HEK293 (cell line): Measurements from ENCODE around the gene KRTAP9-7.

Experiments
- CTCF ChIA-PET: fragments of 350-600 bp; formaldehyde crosslinking; extraction: SDS; loops from one replicate; lab custom pipeline; 2021; ENCODE audit warnings: antibody characterized with exemption; lab: Yijun Ruan, JAX
- POLR2A ChIA-PET: fragments of 300-600 bp; formaldehyde crosslinking; extraction: SDS; loops from one replicate; lab custom pipeline; 2020; ENCODE audit warnings: antibody characterized with exemption, inconsistent platforms; lab: Yijun Ruan, JAX
- H3K27ac ChIP-seq: fragments of 200-500 bp; sonication (Bioruptor generic); 2 replicates; pipeline ENCODE4 v1.5.1; 2014; ENCODE audit warnings: low read depth, low read length, control low read depth, inconsistent platforms; ENCODE audit errors: extremely low read depth
- H3K36me3 ChIP-seq, 2 experiments: fragments of 200-500 bp in 1 of 2; sonication (Bioruptor generic) in 1 of 2; 1 replicate in 1 of 2; 2 replicates in 1 of 2; pipeline ENCODE4 v1.5.1; 2014 to 2017; ENCODE audit warnings: inconsistent platforms in 2 of 2, low read length in 2 of 2; ENCODE audit not compliant: control insufficient read depth in 2 of 2, insufficient read depth in 1 of 2
- H3K4me1 ChIP-seq: fragments of 200-500 bp; sonication (Bioruptor generic); 2 replicates; pipeline ENCODE4 v1.5.1; 2014; ENCODE audit warnings: mild to moderate bottlenecking, low read length, inconsistent platforms; ENCODE audit not compliant: control insufficient read depth, insufficient read depth
- H3K4me3 ChIP-seq: 2 replicates; pipeline ENCODE4 v1.5.1; 2011; ENCODE audit warnings: low read depth, mild to moderate bottlenecking, control low read depth, low read length, moderate library complexity
- H3K9me3 ChIP-seq: fragments of 200-500 bp; sonication (Bioruptor generic); 2 replicates; pipeline ENCODE4 v1.5.1; 2014; ENCODE audit warnings: low read depth, low read length, inconsistent platforms; ENCODE audit not compliant: control insufficient read depth, insufficient read depth
- EGR2 ChIP-seq: fragments of 450-650 bp; formaldehyde crosslinking; IDR thresholded peaks from 2 replicates; pipeline ENCODE4 v1.5.1; 2016; ENCODE audit warnings: low read depth, missing biosample characterization, missing genetic modification characterization
- GLIS1 ChIP-seq: fragments of 450-650 bp; formaldehyde crosslinking; IDR thresholded peaks from 2 replicates; pipeline ENCODE4 v1.5.1; 2016; ENCODE audit warnings: missing biosample characterization, missing genetic modification characterization
- OSR2 ChIP-seq: fragments of 450-650 bp; formaldehyde crosslinking; IDR thresholded peaks from 2 replicates; pipeline ENCODE4 v1.5.1; 2016; ENCODE audit warnings: missing biosample characterization, missing genetic modification characterization
- PATZ1 ChIP-seq: fragments of 450-650 bp; formaldehyde crosslinking; IDR thresholded peaks from 2 replicates; pipeline ENCODE4 v1.5.1; 2016; ENCODE audit warnings: missing biosample characterization, missing genetic modification characterization
- PRDM6 ChIP-seq: fragments of 450-650 bp; formaldehyde crosslinking; IDR thresholded peaks from 2 replicates; pipeline ENCODE4 v1.5.1; 2017; ENCODE audit warnings: missing biosample characterization, missing genetic modification characterization
- REST ChIP-seq: fragments of 450-650 bp; formaldehyde crosslinking; IDR thresholded peaks from 2 replicates; pipeline ENCODE4 v1.5.1; 2016; ENCODE audit warnings: missing biosample characterization, missing genetic modification characterization
- ZNF146 ChIP-seq: fragments of 450-650 bp; formaldehyde crosslinking; IDR thresholded peaks from 2 replicates; pipeline ENCODE4 v1.5.1; 2016; ENCODE audit warnings: missing biosample characterization, missing genetic modification characterization
- ZNF184 ChIP-seq: fragments of 450-650 bp; IDR thresholded peaks from 2 replicates; pipeline ENCODE4 v1.5.1; 2018; ENCODE audit warnings: missing biosample characterization, mild to moderate bottlenecking, missing genetic modification characterization
- ZNF221 ChIP-seq: fragments of 450-650 bp; formaldehyde crosslinking; IDR thresholded peaks from 2 replicates; pipeline ENCODE4 v1.5.1; 2017; ENCODE audit warnings: missing biosample characterization, missing genetic modification characterization, borderline replicate concordance
- ZNF362 ChIP-seq: fragments of 450-650 bp; formaldehyde crosslinking; IDR thresholded peaks from 2 replicates; pipeline ENCODE4 v1.5.1; 2016; ENCODE audit warnings: missing biosample characterization, missing genetic modification characterization
- ZNF398 ChIP-seq: fragments of 450-650 bp; formaldehyde crosslinking; IDR thresholded peaks from 2 replicates; pipeline ENCODE4 v1.5.1; 2017; ENCODE audit warnings: missing biosample characterization, missing genetic modification characterization
- ZNF530 ChIP-seq: fragments of 450-650 bp; formaldehyde crosslinking; IDR thresholded peaks from 2 replicates; pipeline ENCODE4 v1.5.1; 2016; ENCODE audit warnings: low read depth, missing biosample characterization, missing genetic modification characterization
- ZNF558 ChIP-seq: fragments of 450-650 bp; formaldehyde crosslinking; IDR thresholded peaks from 2 replicates; pipeline ENCODE4 v1.5.1; 2016; ENCODE audit warnings: missing biosample characterization, missing genetic modification characterization
- ZNF585B ChIP-seq: fragments of 450-650 bp; formaldehyde crosslinking; IDR thresholded peaks from 2 replicates; pipeline ENCODE4 v1.5.1; 2016; ENCODE audit warnings: missing biosample characterization, missing genetic modification characterization
- ZNF600 ChIP-seq: fragments of 450-650 bp; formaldehyde crosslinking; IDR thresholded peaks from 2 replicates; pipeline ENCODE4 v1.5.1; 2016; ENCODE audit warnings: missing biosample characterization, missing genetic modification characterization
- ZNF701 ChIP-seq: fragments of 450-650 bp; formaldehyde crosslinking; IDR thresholded peaks from 2 replicates; pipeline ENCODE4 v1.5.1; 2016; ENCODE audit warnings: missing biosample characterization, missing genetic modification characterization

Gene KRTAP9-7

GRCh38 chr17:41284043-41284442, 8.5 kb downstream of the KRTAP9-7 start (continued):
- TF ChIP-seq PATZ1 (tag by site-specific recombination) (no peak), ZNF184 (tag by site-specific recombination) (no peak), REST (tag by site-specific recombination) (no peak), ZNF585B (tag by site-specific recombination) (no peak), EGR2 (tag by site-specific recombination) (no peak)

- Histone ChIP-seq H3K4me1 (no peaks in the 10 kb centered on the region), H3K4me3 (no peak overlapping the region), H3K36me3 (no peaks in the 10 kb centered on the region), H3K27ac (no peak overlapping the region), H3K9me3 (no peaks in the 10 kb centered on the region)
- ChIA-PET POLR2A (no interaction called here), CTCF (interaction anchor here (2.0 kb wide), 1 partner anchor 37 kb away, joined by 5 read pairs; no protein-coding TSS in a partner anchor)
- TF ChIP-seq ZNF362 (tag by site-specific recombination) (no peak), ZNF221 (tag by site-specific recombination) (no peak), OSR2 (tag by site-specific recombination) (no peak), EGR2 (tag by site-specific recombination) (no peak), ZNF398 (tag by site-specific recombination) (no peak), ZNF558 (tag by site-specific recombination) (no peak), ZNF701 (no peak), GLIS1 (tag by site-specific recombination) (no peak), PRDM6 (tag by site-specific recombination) (no peak), ZNF146 (no peak), ZNF530 (tag by site-specific recombination) (no peak), ZNF600 (tag by site-specific recombination) (no peak)
- TF ChIP-seq, all 188 proteins: peak for 0
Observed at GRCh38 chr17:41284546-41284945, 9.0 kb downstream of the KRTAP9-7 start.
